Lower leg skin (tissue), 3 donors: ENCODE data around the gene RERE.

Experiments
- POLR2A ChIP-seq, 2 donors: fragments of 450-650 bp; IDR thresholded peaks; one replicate each; pipeline ENCODE4 v1.6.1; 2016 to 2017; ENCODE audit warnings: antibody characterized with exemption in 2 of 2, mild to moderate bottlenecking in 1 of 2, moderate library complexity in 1 of 2
- TF ChIP-seq, protein P1 (sequence below), 3 donors: fragments of 450-650 bp; IDR thresholded peaks; one replicate each; pipeline ENCODE4 v1.5.1; 2016; ENCODE audit warnings: antibody characterized with exemption in 3 of 3, mild to moderate bottlenecking in 3 of 3, moderate library complexity in 2 of 3

- TF ChIP-seq, protein P1, sequence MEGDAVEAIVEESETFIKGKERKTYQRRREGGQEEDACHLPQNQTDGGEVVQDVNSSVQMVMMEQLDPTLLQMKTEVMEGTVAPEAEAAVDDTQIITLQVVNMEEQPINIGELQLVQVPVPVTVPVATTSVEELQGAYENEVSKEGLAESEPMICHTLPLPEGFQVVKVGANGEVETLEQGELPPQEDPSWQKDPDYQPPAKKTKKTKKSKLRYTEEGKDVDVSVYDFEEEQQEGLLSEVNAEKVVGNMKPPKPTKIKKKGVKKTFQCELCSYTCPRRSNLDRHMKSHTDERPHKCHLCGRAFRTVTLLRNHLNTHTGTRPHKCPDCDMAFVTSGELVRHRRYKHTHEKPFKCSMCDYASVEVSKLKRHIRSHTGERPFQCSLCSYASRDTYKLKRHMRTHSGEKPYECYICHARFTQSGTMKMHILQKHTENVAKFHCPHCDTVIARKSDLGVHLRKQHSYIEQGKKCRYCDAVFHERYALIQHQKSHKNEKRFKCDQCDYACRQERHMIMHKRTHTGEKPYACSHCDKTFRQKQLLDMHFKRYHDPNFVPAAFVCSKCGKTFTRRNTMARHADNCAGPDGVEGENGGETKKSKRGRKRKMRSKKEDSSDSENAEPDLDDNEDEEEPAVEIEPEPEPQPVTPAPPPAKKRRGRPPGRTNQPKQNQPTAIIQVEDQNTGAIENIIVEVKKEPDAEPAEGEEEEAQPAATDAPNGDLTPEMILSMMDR (IDR thresholded peaks at IDR 0.05), result no peak
- TF ChIP-seq POLR2A (IDR thresholded peaks at IDR 0.05), result no peak
These were observed 499.6 kb downstream of the RERE start, which contains the start of gene SLC45A1 for GRCh38 chr1:8317647-8318381.
